Amygdala (tissue), 56 donors: ENCODE data around the gene OR51A2.
"Not testable (repeated sequence)": the region's sequence is repeated elsewhere in the genome, so short reads cannot be mapped to it uniquely, and the experiment has no call there.

Experiments used
- DNase-seq, 56 donors: peaks; one replicate each; lab custom pipeline; 2025; lab: John Stamatoyannopoulos, UW

OR51A2 gene, protein sequence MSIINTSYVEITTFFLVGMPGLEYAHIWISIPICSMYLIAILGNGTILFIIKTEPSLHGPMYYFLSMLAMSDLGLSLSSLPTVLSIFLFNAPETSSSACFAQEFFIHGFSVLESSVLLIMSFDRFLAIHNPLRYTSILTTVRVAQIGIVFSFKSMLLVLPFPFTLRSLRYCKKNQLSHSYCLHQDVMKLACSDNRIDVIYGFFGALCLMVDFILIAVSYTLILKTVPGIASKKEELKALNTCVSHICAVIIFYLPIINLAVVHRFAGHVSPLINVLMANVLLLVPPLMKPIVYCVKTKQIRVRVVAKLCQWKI

DNA sequence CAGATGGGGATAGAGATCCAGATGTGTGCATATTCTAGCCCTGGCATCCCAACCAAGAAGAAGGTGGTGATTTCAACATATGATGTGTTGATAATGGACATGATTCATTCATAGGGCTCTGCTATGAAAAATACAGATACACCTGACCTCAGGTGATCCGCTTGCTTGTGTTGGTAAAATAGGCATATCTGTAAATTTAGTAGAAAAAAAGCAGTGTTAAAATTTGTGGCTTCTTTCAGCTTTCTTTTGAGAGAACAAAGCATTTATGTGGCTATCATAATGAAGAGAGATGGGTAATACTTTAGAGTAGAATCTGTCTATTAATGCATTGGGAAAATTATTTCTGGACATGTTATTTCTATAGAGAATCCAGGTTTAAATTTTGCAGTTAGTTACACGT is at the start of gene OR51A2:
Gene OR51A2, minus strand, starts transcription at position 101 of the 400 bp plus-strand sequence. Its CDS starts 0 bp downstream, at position 101.
- not testable (repeated sequence) for DNase-seq

DNA sequence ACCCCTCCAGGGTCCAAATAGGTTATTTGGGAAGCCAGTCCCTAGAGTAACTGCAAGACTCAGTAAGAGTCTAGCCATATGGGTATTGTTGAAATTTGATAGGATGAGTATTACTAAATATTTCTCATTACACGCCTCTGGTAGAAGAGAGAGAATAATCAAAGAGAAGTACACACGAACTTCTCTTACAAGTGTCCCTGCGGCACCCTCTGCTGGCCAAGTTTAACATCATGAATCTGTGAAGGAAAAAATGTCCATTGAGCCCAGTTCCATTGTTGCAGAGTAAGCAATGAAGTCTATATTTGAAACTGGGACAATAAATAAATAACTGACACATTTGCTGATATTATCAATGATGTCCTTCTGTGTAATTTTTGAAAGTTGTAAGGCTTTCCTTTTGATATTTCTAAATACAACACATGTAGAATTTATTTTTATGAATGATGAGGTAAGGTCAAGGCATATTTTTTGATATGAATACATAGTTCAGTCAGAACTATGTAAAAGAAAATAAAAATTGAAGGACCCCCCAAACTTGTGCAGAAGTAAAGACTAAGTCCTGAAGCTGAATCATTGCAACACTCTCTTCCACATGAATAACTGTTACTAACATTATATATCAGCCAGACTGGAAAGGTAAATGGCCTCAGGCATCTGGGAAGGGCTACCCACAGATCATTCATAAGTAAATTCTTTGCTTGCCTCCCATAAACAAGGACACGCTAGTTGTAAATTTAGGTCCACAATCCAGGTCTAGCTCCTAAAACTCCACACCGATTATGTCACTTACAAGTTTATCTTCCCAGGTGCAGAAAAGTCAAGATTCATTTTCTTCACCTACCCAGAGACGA is 49.1 kb upstream of the OR51A2 start:
- peak in 23 of 56 donors; percentile 2 to 73 (median 15) for DNase-seq

DNA sequence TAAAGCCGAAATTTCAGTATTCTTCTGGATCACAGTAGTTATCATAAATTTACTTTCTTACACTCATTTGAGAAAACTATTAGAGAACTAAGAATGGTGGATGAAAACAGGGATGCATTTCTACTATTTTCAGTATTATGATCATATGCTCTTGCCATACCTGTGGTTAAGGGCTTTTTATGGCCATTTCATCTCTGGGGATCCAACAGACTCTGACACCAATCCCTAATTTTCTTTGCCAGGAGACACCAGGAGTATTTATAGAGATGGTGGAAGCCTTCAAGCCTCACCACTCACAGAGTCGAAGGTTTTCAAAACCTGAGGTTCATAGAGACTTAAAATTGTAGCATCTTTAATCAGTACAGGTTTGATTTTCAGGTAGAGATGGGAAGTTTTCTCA is 39.0 kb upstream of the OR51A2 start, which contains the start of gene OR51L1:
Gene OR51L1, plus strand, starts transcription at position 301 of the 400 bp plus-strand sequence. CDS start 4,132 bp downstream, outside the sequence.
- no peak for DNase-seq

DNA sequence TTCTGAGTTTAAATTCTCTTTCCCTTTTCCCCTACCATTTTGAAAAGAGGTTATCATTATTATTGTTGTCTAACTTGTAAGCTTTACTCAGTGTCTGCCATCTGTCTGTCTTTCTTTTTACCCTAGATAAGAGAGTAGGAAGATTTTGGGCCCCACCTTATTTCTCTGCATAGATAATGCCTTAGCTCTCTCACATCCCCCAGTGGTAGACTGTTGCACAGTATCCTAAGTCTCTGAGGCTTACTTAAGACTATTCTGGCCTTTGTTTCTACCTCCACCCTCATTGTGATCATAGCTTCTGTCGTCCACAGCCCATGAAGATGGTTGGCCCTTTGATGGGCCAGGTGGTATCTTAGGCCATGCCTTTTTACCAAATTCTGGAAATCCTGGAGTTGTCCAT is 35.5 kb upstream of the OR51A2 start:
- DNase-seq, result no peak

DNA sequence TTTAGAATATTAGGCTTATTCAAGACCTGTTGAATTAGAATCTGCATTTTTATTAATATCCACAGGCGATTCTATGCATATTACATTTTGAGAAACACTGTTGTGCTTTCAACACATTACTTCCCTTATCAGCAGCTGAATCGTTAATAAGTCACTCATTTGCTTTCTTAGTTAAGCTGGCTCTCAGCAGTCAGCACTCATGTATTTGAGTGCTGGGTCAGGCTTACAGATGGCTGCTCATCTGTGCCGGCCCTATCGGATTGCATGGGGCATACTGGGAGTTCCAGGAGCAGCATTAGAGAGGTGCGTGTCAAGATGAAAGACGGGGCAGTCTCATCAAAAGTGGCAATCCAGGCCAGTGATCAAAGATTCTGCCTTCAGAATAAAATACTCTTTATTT is 28.3 kb upstream of the OR51A2 start:
- no peak for DNase-seq

DNA sequence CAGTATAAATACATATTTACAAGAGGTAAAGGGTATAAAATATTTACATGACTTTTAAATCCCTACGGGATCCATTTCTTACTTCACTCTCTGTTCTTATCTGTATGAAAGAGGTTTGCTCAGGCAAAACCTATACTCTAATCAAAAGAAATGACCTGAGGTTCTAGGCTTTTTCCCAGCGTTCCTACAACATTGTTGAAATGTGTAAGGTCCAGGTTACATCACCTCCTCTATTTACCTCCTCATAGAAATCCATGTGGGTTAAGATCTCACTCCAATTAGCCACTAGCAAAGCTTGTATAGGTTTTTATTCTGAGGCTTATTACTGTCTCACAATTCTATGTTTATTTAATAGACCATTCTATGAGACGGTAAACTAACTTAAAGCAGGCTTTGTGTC is 27.2 kb upstream of the OR51A2 start:
- no peak for DNase-seq

DNA sequence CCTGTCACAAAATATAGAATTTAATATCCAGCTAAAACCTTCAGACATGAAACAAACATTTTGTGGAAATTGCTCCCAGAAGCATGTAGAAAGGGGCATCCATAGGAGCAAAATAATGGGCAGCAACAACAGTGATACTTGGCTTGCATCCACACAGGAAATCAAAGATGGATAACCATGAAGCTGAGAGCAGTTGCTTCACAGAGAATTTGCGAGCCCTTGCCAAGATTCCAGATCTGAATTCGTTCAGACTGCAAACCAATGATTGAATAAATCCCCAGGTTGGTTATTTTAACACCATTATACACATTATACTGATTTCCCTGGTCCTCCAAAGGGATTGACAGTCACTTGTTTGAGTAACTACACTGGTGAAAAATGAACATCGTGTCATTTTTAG is 23.5 kb upstream of the OR51A2 start:
- no peak for DNase-seq

DNA sequence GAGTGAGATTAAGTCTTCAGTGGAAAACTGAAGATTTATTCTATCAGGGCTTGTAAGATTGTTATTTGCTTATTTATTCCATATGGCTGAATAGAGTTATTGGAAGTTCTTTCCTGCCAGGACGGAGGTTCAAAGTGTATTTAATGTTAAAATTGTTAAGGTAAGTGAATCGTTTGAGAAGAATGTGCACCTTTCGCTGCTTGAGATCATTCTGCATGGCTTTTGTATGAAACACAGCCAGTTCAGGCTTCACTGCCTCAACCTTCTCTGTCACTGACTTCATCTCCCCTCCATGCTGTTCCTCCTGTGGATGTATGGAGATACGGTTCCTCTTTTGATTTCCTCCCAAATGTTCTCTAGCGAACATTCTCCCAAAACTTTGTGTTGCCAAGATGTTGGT is 19.9 kb upstream of the OR51A2 start:
- DNase-seq, result no peak

DNA sequence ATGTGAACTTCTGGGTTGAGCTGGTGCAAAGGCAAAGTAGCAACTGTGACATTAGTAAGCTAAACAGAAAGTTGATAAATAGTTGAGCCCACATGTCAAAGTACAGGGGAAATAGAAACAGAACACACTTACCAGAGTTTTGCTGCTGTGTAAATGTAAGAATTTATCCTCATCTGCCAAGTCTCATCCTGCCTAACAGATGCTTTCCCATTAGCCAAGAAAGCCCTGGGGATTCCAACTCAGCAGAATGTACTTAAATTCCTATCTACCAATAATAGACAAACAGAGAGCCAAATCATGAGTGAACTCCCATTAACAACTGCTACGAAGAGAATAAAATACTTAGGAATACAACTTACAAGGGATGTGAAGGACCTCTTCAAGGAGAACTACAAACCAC is 7.3 kb upstream of the OR51A2 start:
- DNase-seq, result no peak

DNA sequence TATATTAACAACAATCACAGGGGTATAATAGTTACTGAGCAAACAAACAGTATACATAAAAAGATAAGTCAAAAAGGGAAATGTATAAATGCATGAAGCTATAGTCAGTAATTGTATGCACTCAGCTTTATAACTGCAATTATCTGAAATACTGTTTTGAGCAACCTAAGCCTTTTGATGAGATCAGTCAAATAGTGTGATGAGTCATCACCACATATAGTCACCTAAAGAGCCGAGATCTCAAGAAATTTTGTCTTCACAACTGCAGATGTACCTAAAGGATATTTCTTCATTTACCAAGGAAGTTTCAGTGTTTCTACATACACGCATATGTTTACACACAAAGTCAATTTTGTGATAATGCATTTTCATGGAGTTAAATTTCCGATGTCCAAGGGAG is 5.4 kb upstream of the OR51A2 start:
- no peak for DNase-seq

DNA sequence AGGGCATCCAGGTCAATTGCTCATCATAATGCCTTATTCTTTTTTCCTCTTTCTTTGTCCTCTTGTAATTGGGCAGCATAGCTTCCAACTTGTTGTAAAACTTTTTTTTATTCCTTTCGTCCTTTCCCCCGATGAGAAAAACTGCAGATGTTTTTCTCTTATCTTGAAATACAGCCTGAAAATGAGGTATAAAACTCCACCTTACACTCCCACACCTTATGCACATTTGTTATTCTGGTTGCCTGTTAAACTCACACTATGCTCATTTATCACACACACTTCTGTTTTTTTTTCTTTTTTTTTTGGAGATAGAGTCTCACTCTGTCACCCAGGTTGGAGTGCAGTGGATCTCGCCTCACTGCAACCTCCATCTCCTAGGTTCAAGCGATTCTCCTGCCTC is 1.9 kb upstream of the OR51A2 start:
- no peak for DNase-seq

DNA sequence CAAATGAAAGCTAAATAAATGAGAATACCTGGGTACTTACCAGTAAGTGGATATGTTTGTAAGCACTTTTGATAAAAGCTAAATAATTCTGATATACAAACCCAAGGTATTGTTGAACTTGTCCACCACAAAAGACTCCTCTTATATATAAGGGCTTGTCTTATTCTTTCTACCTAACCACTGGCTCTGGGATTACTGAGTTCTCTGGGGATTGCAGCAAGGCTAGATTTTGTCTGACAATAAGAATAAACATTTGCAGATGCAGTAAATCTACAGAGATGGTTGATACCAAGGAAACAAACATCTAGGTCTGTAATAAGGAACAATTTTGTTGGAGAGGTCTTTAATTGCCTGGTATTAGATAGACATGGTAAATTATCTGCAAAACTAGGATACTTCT is 8.0 kb downstream of the OR51A2 start, which contains the start of gene OR51A4:
Gene OR51A4, minus strand, starts transcription at position 101 of the 400 bp plus-strand sequence. CDS start 505 bp downstream, outside the sequence.
- no peak for DNase-seq

DNA sequence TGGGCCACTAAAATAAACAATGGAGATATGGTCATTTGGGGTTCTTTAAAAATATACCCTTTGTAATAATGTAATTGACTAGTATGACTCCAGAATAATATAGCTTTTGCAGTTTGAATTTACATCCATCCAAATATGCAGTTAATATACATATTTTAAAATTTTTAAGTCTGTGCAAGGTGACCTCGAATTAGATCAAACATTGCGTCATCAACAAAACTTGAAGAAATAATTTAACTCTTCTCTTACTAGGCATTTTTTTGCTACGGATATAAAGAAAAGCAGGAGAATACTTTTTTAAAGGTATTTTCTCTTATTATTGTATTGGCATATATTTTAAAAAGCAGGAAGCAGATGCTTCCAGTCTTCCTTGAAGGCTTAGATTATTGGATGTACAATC is 18.8 kb downstream of the OR51A2 start:
- no peak for DNase-seq

DNA sequence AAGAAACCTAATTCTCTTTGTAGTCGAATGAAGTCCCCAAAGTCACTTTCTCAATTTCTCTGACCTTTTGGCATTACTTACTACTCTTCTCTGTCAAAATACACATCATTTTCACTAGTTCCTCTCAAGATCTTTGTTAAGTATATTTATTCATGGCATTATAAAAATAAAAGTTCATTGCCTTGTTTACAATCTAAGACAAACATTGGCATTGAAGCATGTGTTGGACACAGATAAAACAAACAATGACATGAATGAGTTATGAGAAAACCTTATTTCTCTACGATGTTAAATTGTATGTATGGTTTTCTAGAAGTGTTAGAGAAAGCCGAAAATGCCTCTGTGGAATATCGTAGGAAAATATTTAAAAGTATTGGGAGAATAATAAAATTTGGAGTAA is 22.8 kb downstream of the OR51A2 start:
- DNase-seq, result no peak

DNA sequence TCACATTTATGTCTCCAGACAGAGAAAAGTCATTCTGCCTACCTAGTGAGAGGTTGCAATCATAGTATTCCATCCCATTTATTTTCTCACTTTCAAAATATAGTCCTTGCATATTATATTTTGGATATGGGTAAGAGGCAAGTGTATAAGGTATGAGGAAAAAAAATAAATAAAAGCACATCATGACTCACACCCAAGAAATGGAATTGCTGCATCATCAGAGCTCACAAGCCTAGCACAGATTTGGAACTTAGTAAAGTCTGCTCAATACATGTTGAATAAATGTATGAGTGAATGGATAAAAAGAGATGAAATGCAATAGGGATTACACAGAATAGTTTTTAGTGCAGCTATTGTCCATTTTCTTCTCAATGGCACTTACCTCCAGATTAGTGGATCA is 28.9 kb downstream of the OR51A2 start:
- DNase-seq, result no peak

DNA sequence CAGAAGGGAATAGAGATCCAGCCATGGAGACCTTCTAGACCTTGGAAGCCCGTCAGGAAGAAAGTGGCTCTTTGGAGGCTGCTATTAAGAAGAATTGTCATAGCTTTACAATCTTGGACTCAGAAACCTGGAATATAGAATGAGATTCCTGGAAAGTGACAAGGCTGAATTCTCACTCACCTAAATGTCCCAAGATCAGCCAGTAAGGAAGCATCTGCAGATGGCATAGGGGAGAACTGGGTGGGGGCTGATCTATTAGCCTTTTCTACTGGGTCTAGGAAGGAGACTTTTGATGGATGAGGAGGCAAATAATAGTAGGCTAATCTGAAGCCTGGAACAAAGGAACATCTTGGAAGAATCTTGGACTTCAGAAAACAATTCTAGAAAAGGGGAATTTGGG is 31.3 kb downstream of the OR51A2 start, which contains the start of gene OR51G1:
Gene OR51G1, minus strand, starts transcription at position 101 of the 400 bp plus-strand sequence. Its CDS starts 0 bp downstream, at position 101.
- no peak for DNase-seq

DNA sequence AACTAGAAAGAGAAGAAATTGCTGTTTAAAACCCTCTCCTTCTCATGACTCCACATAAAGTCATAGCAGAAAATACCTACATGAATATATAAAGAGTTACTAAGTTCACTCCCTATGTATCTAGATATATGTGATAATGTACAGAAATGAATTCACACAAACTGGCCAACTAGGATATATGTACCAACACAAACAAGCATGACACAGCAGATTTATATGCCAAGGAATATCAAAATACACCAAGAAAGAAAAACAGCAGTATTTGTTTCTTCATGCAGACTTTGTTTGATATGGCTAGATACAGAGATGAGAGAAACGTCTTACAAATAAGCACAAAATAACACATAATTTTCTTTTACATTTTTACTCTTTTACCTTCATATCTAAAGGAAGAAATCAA is 33.2 kb downstream of the OR51A2 start:
- DNase-seq, result no peak

DNA sequence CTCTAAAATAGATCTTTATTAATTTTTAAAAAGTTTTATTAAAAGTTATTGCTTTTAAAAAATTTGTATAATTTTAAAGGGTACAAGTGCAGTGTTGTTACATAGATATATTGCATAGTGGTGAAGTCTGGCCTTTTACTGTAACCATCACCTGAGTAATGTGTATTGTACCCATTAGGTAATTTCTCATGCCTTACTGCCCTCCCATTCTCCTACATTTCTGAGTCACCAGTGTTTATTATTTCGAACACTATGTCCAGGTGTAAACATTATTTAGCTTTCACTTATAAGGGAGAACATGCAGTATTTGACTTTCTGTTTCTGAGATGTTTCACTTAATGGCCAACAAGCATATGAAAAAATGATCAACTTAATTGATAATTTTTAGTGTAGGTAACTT is 33.7 kb downstream of the OR51A2 start:
- no peak for DNase-seq

DNA sequence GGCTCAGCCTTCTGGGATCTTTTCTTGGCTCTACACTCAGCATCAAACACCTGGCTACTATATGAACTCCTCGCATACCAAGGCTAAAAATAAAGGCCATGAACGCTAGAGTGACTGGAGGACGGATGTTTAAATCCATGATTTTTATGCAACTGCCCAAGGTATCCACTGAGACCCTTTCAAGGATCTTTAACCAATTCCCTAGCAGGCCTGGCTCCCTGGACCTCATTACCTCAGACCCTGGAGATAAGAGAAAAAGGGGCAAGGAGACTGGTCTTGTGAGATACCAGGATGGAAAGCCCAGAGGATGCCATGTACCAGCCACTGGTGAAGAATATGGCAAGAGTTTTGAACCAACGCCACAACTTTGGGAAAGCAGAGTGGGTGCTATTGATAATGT is 36.3 kb downstream of the OR51A2 start, which contains the start of gene OR51G2:
Gene OR51G2, minus strand, starts transcription at position 101 of the 400 bp plus-strand sequence. CDS start 3,687 bp downstream, outside the sequence.
- no peak for DNase-seq

DNA sequence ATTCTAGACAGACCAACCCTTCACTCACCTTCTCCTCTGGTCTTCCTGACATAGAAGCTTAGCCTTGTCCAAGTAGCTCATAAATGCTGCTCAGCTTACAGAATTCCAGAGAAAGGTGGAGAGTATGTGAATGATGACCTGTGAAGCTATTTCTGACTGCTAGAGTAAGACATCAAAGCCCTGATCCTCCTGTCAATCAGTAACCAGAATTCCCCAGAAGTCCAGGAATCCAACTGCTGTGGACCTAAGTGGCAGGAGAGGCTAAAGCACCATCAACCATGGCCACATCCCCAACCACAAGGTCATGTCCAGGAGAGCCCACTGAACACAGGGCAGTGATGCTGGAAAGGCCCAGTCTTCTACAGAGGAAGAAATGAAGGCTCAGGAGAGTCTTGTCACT is 38.9 kb downstream of the OR51A2 start:
- no peak for DNase-seq
